ENCODE data around the gene PDP2. TPM values are rescaled to one million over a fixed set of nuclear protein-coding genes. Genes with fewer than 3 reads are reported as not detected.

The PDP2 gene, protein sequence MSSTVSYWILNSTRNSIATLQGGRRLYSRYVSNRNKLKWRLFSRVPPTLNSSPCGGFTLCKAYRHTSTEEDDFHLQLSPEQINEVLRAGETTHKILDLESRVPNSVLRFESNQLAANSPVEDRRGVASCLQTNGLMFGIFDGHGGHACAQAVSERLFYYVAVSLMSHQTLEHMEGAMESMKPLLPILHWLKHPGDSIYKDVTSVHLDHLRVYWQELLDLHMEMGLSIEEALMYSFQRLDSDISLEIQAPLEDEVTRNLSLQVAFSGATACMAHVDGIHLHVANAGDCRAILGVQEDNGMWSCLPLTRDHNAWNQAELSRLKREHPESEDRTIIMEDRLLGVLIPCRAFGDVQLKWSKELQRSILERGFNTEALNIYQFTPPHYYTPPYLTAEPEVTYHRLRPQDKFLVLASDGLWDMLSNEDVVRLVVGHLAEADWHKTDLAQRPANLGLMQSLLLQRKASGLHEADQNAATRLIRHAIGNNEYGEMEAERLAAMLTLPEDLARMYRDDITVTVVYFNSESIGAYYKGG
- polyA plus RNA-seq (ENCODE audit: insufficient read length in 4 of 4) = 10 to 100 TPM in 3 of 4 donors, 1 to 10 TPM in 1; 10.0 to 15.7 (median 12.8) TPM

- DNase-seq (ENCODE audit: low read depth in 4 of 4, low spot score in 3 of 4) = peak; percentile 90 to 95 (median 92)
Measured at GRCh38 chr16:66880288-66881013, at the start of gene PDP2. Gene PDP2 (plus strand): TSS chr16:66880515. CDS start chr16:66884285, 3,770 bp downstream.

GRCh38 chr16:66832190-66832589 lies 48.1 kb upstream of the PDP2 start:
- DNase-seq (ENCODE audit: low read depth in 4 of 4, low spot score in 3 of 4) = no peak

- no peak for DNase-seq (ENCODE audit: low read depth in 4 of 4, low spot score in 3 of 4)
Measured at GRCh38 chr16:66832661-66833305, 47.5 kb upstream of the PDP2 start.

GRCh38 chr16:66834746-66835145 lies 45.6 kb upstream of the PDP2 start:
- no peak for DNase-seq (ENCODE audit: low read depth in 4 of 4, low spot score in 3 of 4)

DNA sequence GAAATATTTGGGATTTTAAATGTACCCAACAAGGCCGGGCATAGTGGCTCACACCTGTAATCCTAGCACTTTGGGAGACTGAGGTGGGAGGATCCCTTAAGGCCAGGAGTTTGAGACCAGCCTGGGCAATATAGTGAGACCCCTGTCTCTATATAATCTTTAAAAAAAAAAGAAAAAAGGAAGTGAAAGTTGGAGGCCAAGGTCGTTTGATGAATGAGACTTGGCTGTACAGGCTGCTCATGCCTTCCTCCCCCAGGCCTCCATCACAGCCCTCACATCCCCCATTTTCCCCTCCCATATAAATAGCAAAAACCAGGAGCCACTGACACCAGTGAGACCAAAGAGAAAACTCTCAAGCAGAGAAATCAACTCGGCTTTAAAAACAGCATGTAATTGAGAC lies 39.4 kb upstream of the PDP2 start:
- no peak for DNase-seq (ENCODE audit: low read depth in 4 of 4, low spot score in 3 of 4)

DNA sequence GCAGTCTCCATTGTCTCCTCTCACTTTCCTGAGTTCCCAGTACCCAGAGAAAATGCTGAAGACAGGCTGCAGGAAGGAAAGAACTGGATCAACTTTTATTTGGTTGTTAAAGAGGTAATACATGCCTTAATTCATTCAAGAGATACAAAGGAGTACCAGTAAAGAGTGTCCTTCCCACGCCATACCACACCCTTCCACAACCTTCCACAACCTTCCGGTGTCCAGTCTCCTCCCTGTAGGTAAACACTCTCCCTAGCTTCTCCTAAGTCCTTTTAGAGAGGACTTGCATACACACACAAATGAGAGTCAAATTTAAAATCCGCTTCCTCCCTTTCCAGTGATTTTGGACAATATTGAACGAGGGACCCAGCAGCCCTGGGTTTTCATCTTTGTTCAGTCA lies 38.9 kb upstream of the PDP2 start:
- DNase-seq (ENCODE audit: low read depth in 4 of 4, low spot score in 3 of 4) = no peak

GRCh38 chr16:66842765-66843164 lies 37.5 kb upstream of the PDP2 start:
- DNase-seq (ENCODE audit: low read depth in 4 of 4, low spot score in 3 of 4) = no peak

DNA sequence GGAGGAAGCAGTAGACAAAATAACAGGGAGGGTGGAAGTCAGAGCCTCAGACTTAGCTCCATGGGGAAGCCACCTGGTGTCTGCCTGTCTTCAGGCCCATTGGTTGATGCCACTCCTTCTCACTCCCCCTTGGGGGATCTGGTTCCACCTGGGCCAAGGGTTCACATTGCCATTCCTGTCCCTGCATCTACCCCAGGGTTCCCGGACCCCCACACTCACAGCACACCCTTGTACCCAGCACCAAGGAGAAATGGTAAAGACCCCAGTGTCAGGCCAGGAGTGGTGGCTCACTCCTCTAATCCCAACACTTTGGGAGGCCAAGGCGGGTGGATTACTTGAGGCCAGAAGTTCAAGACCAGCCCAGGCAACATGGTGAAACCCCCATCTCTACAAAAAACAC lies 37.1 kb upstream of the PDP2 start:
- DNase-seq (ENCODE audit: low read depth in 4 of 4, low spot score in 3 of 4) = no peak

DNA sequence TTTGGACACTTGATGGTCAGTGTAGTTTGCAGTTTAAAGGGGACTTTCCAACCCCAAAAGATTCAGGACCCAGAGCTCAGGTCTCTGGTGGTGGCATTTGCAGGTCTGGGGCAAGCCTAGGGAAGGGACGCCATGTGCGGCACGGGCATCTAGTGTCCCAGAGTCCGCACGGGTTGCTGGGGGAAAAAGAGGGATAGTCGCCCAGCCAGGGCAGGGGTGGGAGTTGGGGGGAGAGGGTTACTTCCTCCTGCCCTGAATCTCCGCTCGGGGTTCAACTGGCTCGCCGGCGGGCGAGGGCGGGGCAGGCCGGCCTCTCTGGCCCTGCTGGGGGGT lies 36.3 kb upstream of the PDP2 start:
- no peak for DNase-seq (ENCODE audit: low read depth in 4 of 4, low spot score in 3 of 4)

- DNase-seq (ENCODE audit: low read depth in 4 of 4, low spot score in 3 of 4) = no peak
Measured at GRCh38 chr16:66844342-66845079, 35.8 kb upstream of the PDP2 start, which contains the start of gene CA7. Gene CA7 (plus strand): TSS chr16:66844414. CDS start chr16:66844488, 74 bp downstream.

GRCh38 chr16:66845080-66845410 lies 35.3 kb upstream of the PDP2 start:
- DNase-seq (ENCODE audit: low read depth in 4 of 4, low spot score in 3 of 4) = no peak

GRCh38 chr16:66845791-66846221 lies 34.5 kb upstream of the PDP2 start:
- DNase-seq (ENCODE audit: low read depth in 4 of 4, low spot score in 3 of 4) = no peak

- no peak for DNase-seq (ENCODE audit: low read depth in 4 of 4, low spot score in 3 of 4)
Measured at GRCh38 chr16:66846266-66846665, 34.0 kb upstream of the PDP2 start.

GRCh38 chr16:66846831-66847230 lies 33.5 kb upstream of the PDP2 start:
- no peak for DNase-seq (ENCODE audit: low read depth in 4 of 4, low spot score in 3 of 4)

DNA sequence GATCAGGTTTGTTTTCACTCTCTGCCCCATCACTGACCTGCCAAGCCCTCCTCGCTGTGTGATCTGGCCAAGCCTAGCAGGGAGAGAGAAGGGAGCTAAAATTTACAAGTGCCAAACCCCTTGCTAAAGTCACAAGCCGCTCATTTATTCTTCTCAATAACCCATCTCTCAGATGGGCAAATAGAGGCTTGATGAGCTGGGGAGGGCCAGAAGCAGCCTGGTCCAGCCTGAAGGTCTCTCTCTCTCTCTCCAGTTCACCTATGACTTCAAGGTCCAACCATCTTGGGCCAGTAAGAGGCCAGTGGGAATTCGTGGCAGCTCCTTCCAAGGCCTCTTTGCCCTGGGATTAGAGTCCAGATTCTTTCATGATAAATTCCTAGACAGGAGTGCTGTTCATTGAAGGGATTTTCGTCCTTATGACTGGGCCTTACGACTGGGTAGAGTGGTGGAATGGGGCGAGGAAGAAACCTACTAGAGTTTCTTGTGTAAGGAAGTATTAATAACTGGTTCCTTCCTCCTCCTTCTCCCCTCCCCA lies 32.7 kb upstream of the PDP2 start:
- no peak for DNase-seq (ENCODE audit: low read depth in 4 of 4, low spot score in 3 of 4)

DNA sequence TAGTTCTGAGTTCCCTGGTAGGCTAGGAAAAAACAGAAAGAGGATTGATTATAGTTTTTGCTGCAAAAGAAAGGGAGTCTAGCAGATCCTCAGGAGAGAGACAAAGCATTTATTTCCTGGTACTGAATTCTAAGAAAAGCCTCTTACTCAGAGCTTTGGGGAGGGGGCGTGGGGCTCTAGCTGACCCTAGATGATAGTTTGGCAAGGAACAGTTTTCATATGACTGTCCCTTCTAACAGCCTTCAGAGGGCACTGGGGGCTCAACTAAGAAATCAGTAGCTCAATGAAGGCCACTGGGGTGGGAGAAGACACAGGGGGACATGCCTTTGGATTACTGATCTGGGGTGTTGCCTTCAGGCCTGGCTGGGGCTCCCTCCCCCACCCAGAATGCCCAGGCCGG lies 32.1 kb upstream of the PDP2 start:
- DNase-seq (ENCODE audit: low read depth in 4 of 4, low spot score in 3 of 4) = no peak

- no peak for DNase-seq (ENCODE audit: low read depth in 4 of 4, low spot score in 3 of 4)
Measured at GRCh38 chr16:66849021-66849420, 31.3 kb upstream of the PDP2 start.

- DNase-seq (ENCODE audit: low read depth in 4 of 4, low spot score in 3 of 4) = no peak
Measured at GRCh38 chr16:66849549-66849948, 30.8 kb upstream of the PDP2 start.

DNA sequence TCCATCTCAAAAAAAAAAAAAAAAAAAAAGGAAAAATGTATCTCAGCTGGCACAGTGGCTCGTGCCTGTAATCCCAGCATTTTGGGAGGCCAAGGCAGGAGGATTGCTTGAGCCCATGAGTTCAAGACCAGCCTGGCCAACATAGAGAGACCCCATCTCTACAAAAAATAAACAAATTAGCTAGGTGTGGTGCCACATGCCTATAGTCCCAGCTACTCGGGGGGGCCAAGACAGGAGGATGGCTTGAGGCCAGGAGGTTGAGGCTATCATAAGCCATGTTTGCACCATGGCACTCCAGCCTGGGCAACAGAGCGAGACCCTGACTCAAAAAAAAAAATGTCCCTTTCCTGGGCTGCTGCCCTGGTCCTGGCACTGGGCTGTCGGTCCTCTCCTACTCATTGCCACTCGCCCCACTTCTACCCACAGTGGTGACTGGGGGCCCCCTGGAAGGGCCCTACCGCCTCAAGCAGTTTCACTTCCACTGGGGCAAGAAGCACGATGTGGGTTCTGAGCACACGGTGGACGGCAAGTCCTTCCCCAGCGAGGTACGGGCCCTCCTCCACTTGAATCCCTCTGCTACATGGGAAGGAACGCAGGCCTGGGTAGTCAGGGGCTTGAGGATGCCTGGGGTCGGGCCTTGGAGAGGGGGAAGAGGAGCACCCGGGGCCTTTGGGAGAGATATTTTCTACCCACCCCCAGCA lies 30.1 kb upstream of the PDP2 start:
- DNase-seq (ENCODE audit: low read depth in 4 of 4, low spot score in 3 of 4) = no peak
